Measurements from ENCODE around the gene KERA. TPM values are rescaled to one million over a fixed set of nuclear protein-coding genes. Genes with fewer than 3 reads are reported as not detected.
"Not testable (repeated sequence)": the region's sequence is repeated elsewhere in the genome, so short reads cannot be mapped to it uniquely, and the experiment has no call there.

KERA gene
- total RNA-seq, 1 donor from 2014 or later, result not detected

DNA sequence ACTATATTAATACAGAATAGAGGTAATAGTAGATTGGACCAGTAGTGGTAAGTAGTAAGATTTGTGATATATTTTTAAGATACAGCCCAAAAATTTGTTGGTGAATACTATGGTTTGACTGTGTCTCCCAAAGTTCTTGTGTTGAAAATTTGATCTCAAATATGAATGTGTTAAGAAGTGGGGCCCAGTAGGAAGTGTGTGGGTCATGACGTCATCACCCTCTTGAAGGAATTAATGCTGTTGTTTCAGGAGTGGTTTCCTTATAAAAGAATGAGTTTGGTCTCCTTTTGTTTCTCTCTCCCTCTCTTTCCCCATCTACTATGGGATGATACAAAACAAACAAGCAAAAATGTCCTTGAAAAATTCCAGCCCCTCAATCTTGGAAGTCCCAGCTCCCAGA lies 37.1 kb upstream of the KERA start:
- no peaks in the 10 kb centered on the region for H3K36me3 ChIP-seq
- intact Hi-C loops (cut with DNase I), result no loop called here
- H3K9me3 ChIP-seq, result peaks cover 7 to 9% of the 10 kb centered on the region in 2 donors
- H3K4me3 ChIP-seq, result no peak overlapping the region
- TF ChIP-seq, protein P1, sequence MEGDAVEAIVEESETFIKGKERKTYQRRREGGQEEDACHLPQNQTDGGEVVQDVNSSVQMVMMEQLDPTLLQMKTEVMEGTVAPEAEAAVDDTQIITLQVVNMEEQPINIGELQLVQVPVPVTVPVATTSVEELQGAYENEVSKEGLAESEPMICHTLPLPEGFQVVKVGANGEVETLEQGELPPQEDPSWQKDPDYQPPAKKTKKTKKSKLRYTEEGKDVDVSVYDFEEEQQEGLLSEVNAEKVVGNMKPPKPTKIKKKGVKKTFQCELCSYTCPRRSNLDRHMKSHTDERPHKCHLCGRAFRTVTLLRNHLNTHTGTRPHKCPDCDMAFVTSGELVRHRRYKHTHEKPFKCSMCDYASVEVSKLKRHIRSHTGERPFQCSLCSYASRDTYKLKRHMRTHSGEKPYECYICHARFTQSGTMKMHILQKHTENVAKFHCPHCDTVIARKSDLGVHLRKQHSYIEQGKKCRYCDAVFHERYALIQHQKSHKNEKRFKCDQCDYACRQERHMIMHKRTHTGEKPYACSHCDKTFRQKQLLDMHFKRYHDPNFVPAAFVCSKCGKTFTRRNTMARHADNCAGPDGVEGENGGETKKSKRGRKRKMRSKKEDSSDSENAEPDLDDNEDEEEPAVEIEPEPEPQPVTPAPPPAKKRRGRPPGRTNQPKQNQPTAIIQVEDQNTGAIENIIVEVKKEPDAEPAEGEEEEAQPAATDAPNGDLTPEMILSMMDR (IDR thresholded peaks at IDR 0.05), result no peak
- no peaks in the 10 kb centered on the region for H3K4me1 ChIP-seq
- no peaks in the 10 kb centered on the region for H3K27me3 ChIP-seq
- DNase-seq (ENCODE audit: low spot score in 2 of 2), result no peak
- H3K27ac ChIP-seq, result no peak overlapping the region

DNA sequence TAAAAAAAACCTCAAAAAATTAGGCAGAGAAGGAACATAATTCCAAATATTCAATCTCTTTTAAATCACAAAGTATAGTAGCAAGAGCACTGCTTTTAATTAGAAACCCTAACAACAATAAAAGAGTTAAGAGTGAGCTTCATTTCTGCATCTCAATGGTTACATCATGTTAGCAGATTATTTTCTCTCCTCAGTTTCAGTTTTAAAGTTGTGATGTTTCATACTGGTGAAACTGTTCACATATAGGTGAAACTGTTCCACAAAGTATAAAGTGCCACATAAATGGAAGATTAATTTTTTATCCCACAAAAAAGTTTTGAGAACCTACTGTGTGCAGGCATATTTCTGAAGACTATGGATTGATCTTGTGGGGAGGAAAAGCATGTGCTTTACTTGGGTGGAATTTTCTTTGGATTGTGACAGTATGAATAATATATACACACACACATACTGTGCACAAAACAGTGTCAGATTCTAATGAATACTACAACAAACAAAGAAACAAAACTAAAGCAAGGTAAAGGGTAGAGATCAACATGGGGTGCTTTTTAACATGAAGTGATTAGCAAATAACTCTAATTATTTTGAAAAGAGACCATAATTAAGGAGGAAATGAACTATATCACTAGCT lies 36.3 kb upstream of the KERA start:
- Histone ChIP-seq H3K9me3 (peaks cover 9 to 11% of the 10 kb centered on the region in 2 donors), H3K27ac (no peak overlapping the region), H3K4me3 (no peak overlapping the region), H3K4me1 (no peaks in the 10 kb centered on the region), H3K36me3 (no peaks in the 10 kb centered on the region), H3K27me3 (no peaks in the 10 kb centered on the region)
- TF ChIP-seq, protein P1 (IDR thresholded peaks at IDR 0.05), result no peak
- no peak for DNase-seq (ENCODE audit: low spot score in 2 of 2)
- intact Hi-C loops (cut with DNase I), result no loop called here

DNA sequence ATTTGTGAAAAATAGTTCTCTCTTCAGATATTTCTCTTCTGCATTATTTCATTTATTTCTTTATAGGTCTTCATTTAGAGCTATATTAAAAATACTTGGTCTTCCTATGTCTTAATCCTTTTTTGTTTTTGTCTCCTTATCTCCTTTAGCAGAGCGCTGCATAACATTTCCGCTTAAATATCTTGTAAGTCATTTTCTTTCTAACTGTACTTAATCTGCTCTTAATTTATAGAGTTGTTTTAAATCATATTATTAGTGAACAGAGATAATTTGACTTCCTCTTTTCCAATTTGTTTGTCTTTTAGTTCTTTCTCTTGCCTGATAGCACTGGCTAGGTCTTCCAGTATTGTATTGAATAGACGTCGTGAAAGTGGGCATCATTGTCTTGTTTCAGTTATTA lies 35.5 kb upstream of the KERA start:
- Histone ChIP-seq H3K27ac (no peak overlapping the region), H3K4me3 (no peak overlapping the region), H3K27me3 (no peaks in the 10 kb centered on the region), H3K4me1 (no peaks in the 10 kb centered on the region), H3K36me3 (no peaks in the 10 kb centered on the region), H3K9me3 (peaks cover 9 to 12% of the 10 kb centered on the region in 2 donors)
- DNase-seq (ENCODE audit: low spot score in 2 of 2), result no peak
- intact Hi-C loops (cut with DNase I), result no loop called here
- TF ChIP-seq, protein P1 (IDR thresholded peaks at IDR 0.05), result no peak

DNA sequence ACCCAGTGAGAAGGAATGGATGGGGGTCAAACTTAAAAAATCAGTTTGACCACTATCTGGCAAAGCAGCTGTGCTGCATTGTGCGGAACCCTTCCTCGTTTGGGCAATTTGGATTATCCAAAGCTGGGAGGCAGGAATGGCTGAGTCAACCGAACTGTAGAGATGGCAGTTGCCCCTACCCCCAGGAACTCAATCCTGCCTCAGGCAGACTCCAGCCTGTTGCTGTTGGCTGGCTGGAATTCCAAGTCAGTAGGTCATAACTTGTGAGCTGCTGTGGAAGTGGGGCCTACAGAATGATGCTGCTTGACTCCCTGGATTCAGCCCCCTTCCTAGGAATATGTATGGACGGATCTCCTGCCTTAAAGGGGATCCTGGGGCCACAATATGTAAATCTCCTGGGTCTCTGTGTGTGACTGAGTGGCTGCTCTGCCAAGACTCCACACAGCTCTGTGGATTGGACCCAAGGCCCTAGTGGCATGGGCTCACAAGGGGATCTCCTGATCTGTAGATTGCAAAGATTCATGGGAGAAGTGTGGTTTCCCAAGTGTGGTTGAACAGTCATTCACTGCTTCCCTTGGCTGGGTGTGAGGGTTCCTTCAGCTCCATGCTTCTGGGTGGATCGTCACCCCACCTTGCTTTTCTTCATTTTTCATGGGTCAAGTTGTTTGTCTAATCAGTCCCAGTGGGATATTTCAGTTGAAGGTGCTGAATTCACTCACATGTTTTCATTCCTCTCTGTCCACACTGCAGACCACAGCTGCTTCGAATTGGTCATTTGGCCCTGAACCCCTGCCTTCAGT lies 34.3 kb upstream of the KERA start:
- Histone ChIP-seq H3K4me1 (no peaks in the 10 kb centered on the region), H3K27me3 (no peaks in the 10 kb centered on the region), H3K36me3 (no peaks in the 10 kb centered on the region), H3K27ac (no peak overlapping the region), H3K9me3 (peaks cover 9 to 12% of the 10 kb centered on the region in 2 donors), H3K4me3 (no peak overlapping the region)
- TF ChIP-seq, protein P1 (IDR thresholded peaks at IDR 0.05), result no peak
- DNase-seq (ENCODE audit: low spot score in 2 of 2), result no peak
- intact Hi-C loops (cut with DNase I), result no loop called here

DNA sequence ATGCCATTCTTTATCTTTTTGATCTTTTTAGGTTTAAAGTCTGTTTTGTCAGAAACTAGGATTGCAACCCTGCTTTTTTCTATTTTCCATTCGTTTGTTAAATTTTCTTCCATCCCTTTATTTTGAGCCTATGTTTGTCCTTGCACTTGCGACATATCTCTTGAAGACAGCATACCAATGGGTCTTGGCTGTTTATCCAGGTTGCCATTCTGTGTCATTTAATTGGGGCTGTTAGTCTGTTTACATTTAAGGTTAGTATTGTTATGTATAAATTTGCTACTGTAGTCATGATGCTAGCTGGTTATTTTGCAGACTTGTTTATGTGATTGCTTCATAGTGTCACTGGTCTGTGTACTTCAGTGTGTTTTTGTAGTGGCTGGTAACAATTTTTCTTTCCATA lies 32.1 kb upstream of the KERA start:
- intact Hi-C loops (cut with DNase I); DNase-seq (ENCODE audit: low spot score in 2 of 2); H3K36me3 ChIP-seq; H3K27me3 ChIP-seq; H3K27ac ChIP-seq; H3K4me1 ChIP-seq; H3K4me3 ChIP-seq: not testable (repeated sequence)
- peaks cover 9 to 12% of the 10 kb centered on the region in 2 donors for H3K9me3 ChIP-seq

DNA sequence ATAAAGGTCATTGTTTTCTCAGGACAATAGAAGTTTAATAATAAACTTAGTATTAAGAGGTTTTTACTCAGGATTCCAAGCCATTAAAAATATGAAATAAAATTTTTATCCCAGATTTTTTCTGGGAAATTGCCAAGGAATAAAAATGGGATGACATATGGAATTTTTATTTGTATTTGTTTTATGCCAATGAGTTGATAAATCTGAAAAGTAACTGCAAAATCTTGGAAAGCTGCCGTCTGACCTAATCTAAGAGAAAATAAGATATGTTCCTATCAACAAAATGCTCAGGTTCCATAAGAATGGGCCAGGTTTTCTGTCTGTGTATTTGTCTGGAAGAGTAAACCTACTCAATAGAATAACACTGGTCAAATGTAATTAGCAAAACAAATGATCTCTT lies 22.2 kb upstream of the KERA start:
- H3K27me3 ChIP-seq, result no peaks in the 10 kb centered on the region
- H3K36me3 ChIP-seq, result no peaks in the 10 kb centered on the region
- peaks cover 0 to 6% of the 10 kb centered on the region in 2 donors for H3K4me1 ChIP-seq
- H3K27ac ChIP-seq, result no peak overlapping the region
- no peak for DNase-seq (ENCODE audit: low spot score in 2 of 2)
- no peaks in the 10 kb centered on the region for H3K9me3 ChIP-seq
- no peak overlapping the region for H3K4me3 ChIP-seq
- TF ChIP-seq, protein P1 (IDR thresholded peaks at IDR 0.05), result no peak
- intact Hi-C loops (cut with DNase I), result no loop called here
